Body of pancreas (tissue), 4 donors: ENCODE measurements around the gene CREB3L2. TPM values are rescaled to one million over a fixed set of nuclear protein-coding genes. Genes with fewer than 3 reads are reported as not detected.
"Not testable (repeated sequence)": the region's sequence is repeated elsewhere in the genome, so short reads cannot be mapped to it uniquely, and the experiment has no call there.

Experiments
- ATAC-seq: fragments of 150-250 bp; one replicate; pipeline ENCODE4 v1.9.1; 2016
- DNase-seq, 4 donors: peaks; one replicate each; pipeline ENCODE4 v3.0.0-alpha.2; 2019
- H3K27ac ChIP-seq, 4 donors: fragments of 200-600 bp; sonication (generic); 1 replicate in 3 of 4; 2 replicates in 1 of 4; pipeline versions ENCODE4 v1.5.1 to v1.6.1; 2016 to 2019; ENCODE audit warnings: mild to moderate bottlenecking in 1 of 4, mixed read lengths in 1 of 4, moderate library complexity in 1 of 4
- H3K27me3 ChIP-seq, 2 donors: fragments of 200-600 bp; sonication (generic); one replicate each; pipeline ENCODE4 v1.6.0; 2016; ENCODE audit warnings: mild to moderate bottlenecking in 1 of 2
- H3K36me3 ChIP-seq, 2 donors: fragments of 200-600 bp; sonication (generic); replicated peaks in 1 of 2; 2 replicates each; pipeline ENCODE4 v1.5.1; 2016; ENCODE audit warnings: low read depth in 2 of 2; ENCODE audit not compliant: insufficient read depth in 1 of 2
- H3K4me1 ChIP-seq: fragments of 200-600 bp; sonication (generic); one replicate; pipeline ENCODE4 v1.6.0; 2016
- H3K4me3 ChIP-seq, 2 donors: fragments of 200-600 bp; sonication (generic); 1 replicate in 1 of 2; 2 replicates in 1 of 2; pipeline ENCODE4 v1.5.1; 2016 to 2019
- H3K9me3 ChIP-seq, 3 donors: fragments of 200-600 bp; sonication (generic); 1 replicate in 2 of 3; 2 replicates in 1 of 3; pipeline ENCODE4 v1.5.1; 2016
- CTCF ChIP-seq, 7 experiments: fragments of 450-650 bp in 4 of 7; fragments of 200-600 bp in 3 of 7; sonication (generic) in 3 of 7; IDR thresholded peaks; one replicate each; pipeline ENCODE4 v1.5.1; 2016 to 2019; ENCODE audit warnings: antibody characterized with exemption in 7 of 7
- POLR2A ChIP-seq, 3 donors: fragments of 450-650 bp; IDR thresholded peaks; one replicate each; pipeline ENCODE4 v1.6.1; 2016; ENCODE audit warnings: antibody characterized with exemption in 3 of 3, mild to moderate bottlenecking in 2 of 3
- WGBS, 2 donors: methylation state at CpG; one replicate each; pipeline ENCODE4 v1.1.5; 2017; 5-methylcytosine and 5-hydroxymethylcytosine counted together
- intact Hi-C: fragments of 100-400 bp; cut with DNase I; formaldehyde crosslinking; loops from one replicate; pipeline ENCODE4 v1.15.1; 2023
- total RNA-seq, 2 donors: library from RNA; depleted of rRNA; stranded (reverse); fragments of >200 nt; gene quantifications; one replicate each; pipeline ENCODE4 v1.1.0, GENCODE V29; 2016

Gene CREB3L2
- total RNA-seq, 2 donors from 2014 or later: 21.3 to 28.0 TPM

GRCh38 chr7:137832382-137832781, 169.5 kb downstream of the CREB3L2 start:
- TF ChIP-seq CTCF (IDR thresholded peaks at IDR 0.05) (no peak), POLR2A (IDR thresholded peaks at IDR 0.05) (no peak)

GRCh38 chr7:137831555-137831954, 170.3 kb downstream of the CREB3L2 start:
- H3K4me3 ChIP-seq, DNase-seq, H3K36me3 ChIP-seq, H3K27me3 ChIP-seq, H3K4me1 ChIP-seq, H3K27ac ChIP-seq, intact Hi-C loops, ATAC-seq: not testable (repeated sequence)
- WGBS, 2 donors: 84 to 100% methylated on average over 1 of the region's 1 CpG
- H3K9me3 ChIP-seq: peaks cover 0 to 18% (median 0%) of the 10 kb centered on the region in 3 donors

More at GRCh38 chr7:137832382-137832781, 169.5 kb downstream of the CREB3L2 start:
- peaks cover 0 to 18% (median 0%) of the 10 kb centered on the region in 3 donors for H3K9me3 ChIP-seq
- no peak overlapping the region for H3K4me3 ChIP-seq
- no peaks in the 10 kb centered on the region for H3K27me3 ChIP-seq
- no peaks in the 10 kb centered on the region for H3K4me1 ChIP-seq
- H3K27ac ChIP-seq: no peak overlapping the region
- ATAC-seq: no peak
- no peaks in the 10 kb centered on the region for H3K36me3 ChIP-seq
- intact Hi-C loops: no loop called here
- DNase-seq: no peak
- WGBS, 2 donors: 95 to 98% methylated on average over 2 of the region's 2 CpGs

GRCh38 chr7:137829337-137829992, 172.4 kb downstream of the CREB3L2 start:
- TF ChIP-seq CTCF (IDR thresholded peaks at IDR 0.05) (no peak), POLR2A (IDR thresholded peaks at IDR 0.05) (no peak)
- H3K36me3 ChIP-seq: no peaks in the 10 kb centered on the region
- DNase-seq (no peak), ATAC-seq (no peak)
- 41 to 43% methylated on average over 7 of the region's 7 CpGs for WGBS, 2 donors
- intact Hi-C loops: no loop called here
- no peak overlapping the region for H3K4me3 ChIP-seq
- H3K27me3 ChIP-seq: no peaks in the 10 kb centered on the region
- no peaks in the 10 kb centered on the region for H3K4me1 ChIP-seq
- H3K27ac ChIP-seq: no peak overlapping the region
- peaks cover 0 to 18% (median 0%) of the 10 kb centered on the region in 3 donors for H3K9me3 ChIP-seq

- WGBS, 2 donors: 90 to 100% methylated on average over 1 of the region's 1 CpG
- Histone ChIP-seq H3K27me3 (no peaks in the 10 kb centered on the region), H3K9me3 (peaks cover 0 to 16% (median 0%) of the 10 kb centered on the region in 3 donors), H3K4me1 (no peaks in the 10 kb centered on the region), H3K36me3 (no peaks in the 10 kb centered on the region), H3K27ac (no peak overlapping the region), H3K4me3 (no peak overlapping the region)
- TF ChIP-seq POLR2A (IDR thresholded peaks at IDR 0.05) (no peak), CTCF (IDR thresholded peaks at IDR 0.05) (no peak)
- intact Hi-C loops: no loop called here
- ATAC-seq: no peak
- no peak for DNase-seq
Measured at GRCh38 chr7:137828456-137828855, 173.4 kb downstream of the CREB3L2 start.

- no peak for ATAC-seq
- Histone ChIP-seq H3K36me3 (no peaks in the 10 kb centered on the region), H3K27ac (no peak overlapping the region), H3K4me3 (no peak overlapping the region), H3K27me3 (no peaks in the 10 kb centered on the region), H3K4me1 (peaks cover 3% of the 10 kb centered on the region), H3K9me3 (no peaks in the 10 kb centered on the region)
- TF ChIP-seq CTCF (IDR thresholded peaks at IDR 0.05) (no peak), POLR2A (IDR thresholded peaks at IDR 0.05) (no peak)
- no peak for DNase-seq
- intact Hi-C loops: no loop called here
- 78 to 84% methylated on average over 3 of the region's 3 CpGs for WGBS, 2 donors
Measured at GRCh38 chr7:137825489-137825888, 176.4 kb downstream of the CREB3L2 start.

Other genes starting within 250 kb of the CREB3L2 start
- 1 to 10 TPM in 1 of 2 donors, not detected in 1; 2.6 TPM for gene DGKI, start 155.1 kb downstream of the CREB3L2 start, total RNA-seq
- not detected for gene AKR1D1, start 74.4 kb upstream of the CREB3L2 start, total RNA-seq